GM23338 (cell line): ENCODE results near the gene DCLK1. TPM values are rescaled to one million over a fixed set of nuclear protein-coding genes. Genes with fewer than 3 reads are reported as not detected.
A peak's percentile ranks its signal among the peaks of the same experiment; 100 is the strongest.

Experiments used
- ATAC-seq: fragments of 200-7000 bp; cut with Tn5 transposase; 3 replicates; pipeline ENCODE4 v1.9.1; 2020
- DNase-seq: peaks from one replicate; pipeline ENCODE4 v3.0.0-alpha.2; 2015; ENCODE audit warnings: low spot score
- H2AFZ ChIP-seq: fragments of 200-600 bp; sonication (generic); 2 replicates; pipeline ENCODE4 v1.8.0; 2016; ENCODE audit warnings: antibody characterized with exemption, mild to moderate bottlenecking, moderate library complexity
- H3F3A ChIP-seq: fragments of 200-600 bp; sonication (generic); replicated peaks from 2 replicates; pipeline ENCODE4 v1.8.0; 2017; ENCODE audit warnings: antibody characterized with exemption, mixed run types, low read depth
- H3K27ac ChIP-seq: fragments of 200-600 bp; sonication (generic); 2 replicates; pipeline ENCODE4 v1.6.1; 2016; ENCODE audit warnings: low read depth
- H3K27me3 ChIP-seq: fragments of 200-600 bp; sonication (generic); 2 replicates; pipeline ENCODE4 v1.8.0; 2016; ENCODE audit warnings: mild to moderate bottlenecking, mixed run types, moderate library complexity; ENCODE audit not compliant: insufficient read depth
- H3K36me3 ChIP-seq: fragments of 200-600 bp; sonication (generic); 2 replicates; pipeline ENCODE4 v1.8.0; 2016; ENCODE audit warnings: mild to moderate bottlenecking; ENCODE audit not compliant: insufficient read depth
- H3K4me1 ChIP-seq: fragments of 200-600 bp; sonication (generic); 2 replicates; pipeline ENCODE4 v1.8.0; 2016; ENCODE audit warnings: mild to moderate bottlenecking, moderate library complexity; ENCODE audit not compliant: insufficient read depth
- H3K4me2 ChIP-seq: fragments of 200-600 bp; sonication (generic); 2 replicates; pipeline ENCODE4 v1.7.1; 2017; ENCODE audit warnings: mixed run types
- H3K4me3 ChIP-seq: fragments of 200-600 bp; sonication (generic); 2 replicates; pipeline ENCODE4 v1.6.1; 2016; ENCODE audit warnings: mixed run types
- H3K79me2 ChIP-seq: fragments of 200-600 bp; sonication (generic); replicated peaks from 2 replicates; pipeline ENCODE4 v1.8.0; 2017; ENCODE audit warnings: mild to moderate bottlenecking; ENCODE audit not compliant: insufficient read depth
- H3K9me2 ChIP-seq: fragments of 200-600 bp; sonication (generic); 2 replicates; pipeline ENCODE4 v1.8.0; 2017; ENCODE audit not compliant: insufficient read depth
- H4K20me1 ChIP-seq: fragments of 200-600 bp; sonication (generic); replicated peaks from 2 replicates; pipeline ENCODE4 v1.8.0; 2017; ENCODE audit warnings: mild to moderate bottlenecking; ENCODE audit not compliant: insufficient read depth
- H3K27ac Mint-ChIP-seq: 2 replicates; pipeline ENCODE4 v1.8.0; 2020; ENCODE audit warnings: inconsistent platforms, mild to moderate bottlenecking, moderate library complexity, mixed read lengths
- H3K27me3 Mint-ChIP-seq: 3 replicates; pipeline ENCODE4 v1.8.0; 2022; ENCODE audit warnings: low read depth, mild to moderate bottlenecking, moderate library complexity, mixed read lengths, inconsistent platforms; ENCODE audit not compliant: insufficient read depth, poor library complexity
- H3K36me3 Mint-ChIP-seq: 3 replicates; pipeline ENCODE4 v1.8.0; 2021; ENCODE audit warnings: low read depth, mild to moderate bottlenecking, inconsistent platforms, moderate library complexity, mixed read lengths
- H3K4me1 Mint-ChIP-seq: 3 replicates; pipeline ENCODE4 v1.8.0; 2020; ENCODE audit warnings: mild to moderate bottlenecking, inconsistent platforms, mixed read lengths
- H3K4me3 Mint-ChIP-seq: 3 replicates; pipeline ENCODE4 v1.8.0; 2021; ENCODE audit warnings: moderate library complexity, mild to moderate bottlenecking, inconsistent platforms, mixed read lengths
- H3K9me3 Mint-ChIP-seq: 3 replicates; pipeline ENCODE4 v1.8.0; 2020; ENCODE audit warnings: moderate library complexity, mild to moderate bottlenecking, inconsistent platforms, mixed read lengths
- CREB1 ChIP-seq: fragments of 250-450 bp; sonication (Bioruptor Pico); IDR thresholded peaks from 2 replicates; pipeline ENCODE4 v1.5.0; 2020; ENCODE audit warnings: low read depth, mild to moderate bottlenecking, moderate library complexity
- CTCF ChIP-seq, 2 experiments: fragments of 200-600 bp in 1 of 2; sonication (generic) in 1 of 2; conservative IDR thresholded peaks; 2 replicates each; pipeline versions ENCODE4 v1.5.1 to v1.6.1; 2016 to 2017; ENCODE audit warnings: antibody characterized with exemption in 2 of 2, low read depth in 2 of 2, mild to moderate bottlenecking in 2 of 2, moderate library complexity in 1 of 2
- ETS1 ChIP-seq: IDR thresholded peaks from 2 replicates; pipeline ENCODE4 v1.6.1; 2016; ENCODE audit warnings: antibody characterized with exemption
- EZH2 ChIP-seq: fragments of 200-600 bp; sonication (generic); IDR thresholded peaks from one replicate; pipeline ENCODE4 v1.8.0; 2017; ENCODE audit warnings: antibody characterized with exemption, mild to moderate bottlenecking, low read depth; ENCODE audit not compliant: unreplicated experiment
- EZH2phosphoT487 ChIP-seq: fragments of 200-600 bp; sonication (generic); IDR thresholded peaks from one replicate; pipeline ENCODE4 v1.8.1; 2018; ENCODE audit warnings: antibody characterized with exemption; ENCODE audit not compliant: unreplicated experiment
- NANOG ChIP-seq: IDR thresholded peaks from 2 replicates; pipeline ENCODE4 v1.6.1; 2016; ENCODE audit warnings: antibody characterized with exemption, borderline replicate concordance
- ZNF114 ChIP-seq: fragments of 250-450 bp; sonication (Bioruptor Pico); IDR thresholded peaks from 2 replicates; pipeline ENCODE4 v1.5.0; 2020; ENCODE audit warnings: mild to moderate bottlenecking, moderate library complexity
- ZNF462 ChIP-seq: fragments of 250-450 bp; sonication (Bioruptor Pico); IDR thresholded peaks from 2 replicates; pipeline ENCODE4 v1.5.0; 2020; ENCODE audit warnings: mild to moderate bottlenecking, moderate library complexity
- polyA plus RNA-seq: library from polyadenylated mRNA; unstranded; fragments of >200 nt; fragmentation: Nextera tagmentation; extraction: Ambion mirVana; gene quantifications from 2 replicates; pipeline ENCODE4 v1.2.1, GENCODE V29; 2016
- total RNA-seq: library from RNA; depleted of rRNA; stranded (reverse); fragments of >200 nt; shearing (Covaris generic); gene quantifications from 2 replicates; pipeline ENCODE4 v1.2.3, GENCODE V29; 2014

DCLK1 gene
- total and polyA plus RNA-seq, 2 experiments from 2014 or later: 13.1 to 57.7 TPM

- H3K36me3 Mint-ChIP-seq: no peaks in the 10 kb centered on the region
- H3K79me2 ChIP-seq: no peaks in the 10 kb centered on the region
- no peaks in the 10 kb centered on the region for H3K36me3 ChIP-seq
- no peaks in the 10 kb centered on the region for H3F3A ChIP-seq
- no peaks in the 10 kb centered on the region for H3K9me2 ChIP-seq
- peaks cover 2% of the 10 kb centered on the region for H3K27me3 Mint-ChIP-seq
- H3K27ac Mint-ChIP-seq: 0 out of 2 replicates have a peak overlapping the region, but pooled peaks have one; percentile 11
- H2AFZ ChIP-seq: no peak overlapping the region
- peaks cover 6% of the 10 kb centered on the region for H3K4me1 Mint-ChIP-seq
- no peak for ATAC-seq
- no peak overlapping the region for H3K4me3 ChIP-seq
- H3K9me3 Mint-ChIP-seq: no peaks in the 10 kb centered on the region
- peaks cover 6% of the 10 kb centered on the region; the same call in 1 of the 2 replicates for H3K4me1 ChIP-seq
- H3K27ac ChIP-seq: no peak overlapping the region
- DNase-seq: no peak
- no peak overlapping the region for H3K4me2 ChIP-seq
- no peaks in the 10 kb centered on the region for H4K20me1 ChIP-seq
- H3K27me3 ChIP-seq: no peaks in the 10 kb centered on the region
- H3K4me3 Mint-ChIP-seq: no peak overlapping the region
- TF ChIP-seq ETS1 (no peak), EZH2 (no peak), EZH2phosphoT487 (no peak), ZNF114 (CRISPR knock-in tag) (no peak), ZNF462 (CRISPR knock-in tag) (no peak), NANOG (no peak), CTCF (conservative IDR thresholded peaks at IDR 0.05; ENCODE audit: low read depth in 2 of 2) (no peak), CREB1 (CRISPR knock-in tag) (no peak)
Measured at GRCh38 chr13:35892837-35893814, 238.1 kb downstream of the DCLK1 start.
